Activated gamma-delta T cell treated with Interleukin-2 at 50 U/mL for 16 hours (primary cell): ENCODE data around the gene SORBS1.

ENCODE experiments used
- DNase-seq: peaks from one replicate; pipeline ENCODE4 v3.0.0-alpha.2; 2020

Gene SORBS1

GRCh38 chr10:95404864-95405263, 156.3 kb downstream of the SORBS1 start:
- DNase-seq: no peak

DNA sequence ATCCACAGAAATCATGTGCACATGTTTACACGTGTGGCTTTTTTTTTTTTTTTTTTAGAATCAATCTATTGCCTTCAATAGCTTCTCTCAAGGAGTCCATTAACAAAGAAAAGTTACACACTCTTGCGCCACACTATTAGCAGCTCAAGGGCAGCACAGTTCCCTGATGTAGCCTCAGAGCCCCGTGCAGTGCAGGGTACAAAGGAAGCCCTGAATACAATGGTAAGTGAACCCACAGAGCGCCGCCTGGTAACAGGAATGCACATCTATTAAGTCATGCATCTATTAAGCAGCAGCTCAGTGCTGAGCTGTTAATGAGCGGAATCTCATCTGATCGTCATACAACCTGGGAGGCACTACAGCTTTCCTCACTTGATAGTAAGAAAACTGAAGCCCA, 156.7 kb downstream of the SORBS1 start:
- DNase-seq: no peak

- no peak for DNase-seq
Measured at GRCh38 chr10:95403700-95404461, 157.3 kb downstream of the SORBS1 start.

DNA sequence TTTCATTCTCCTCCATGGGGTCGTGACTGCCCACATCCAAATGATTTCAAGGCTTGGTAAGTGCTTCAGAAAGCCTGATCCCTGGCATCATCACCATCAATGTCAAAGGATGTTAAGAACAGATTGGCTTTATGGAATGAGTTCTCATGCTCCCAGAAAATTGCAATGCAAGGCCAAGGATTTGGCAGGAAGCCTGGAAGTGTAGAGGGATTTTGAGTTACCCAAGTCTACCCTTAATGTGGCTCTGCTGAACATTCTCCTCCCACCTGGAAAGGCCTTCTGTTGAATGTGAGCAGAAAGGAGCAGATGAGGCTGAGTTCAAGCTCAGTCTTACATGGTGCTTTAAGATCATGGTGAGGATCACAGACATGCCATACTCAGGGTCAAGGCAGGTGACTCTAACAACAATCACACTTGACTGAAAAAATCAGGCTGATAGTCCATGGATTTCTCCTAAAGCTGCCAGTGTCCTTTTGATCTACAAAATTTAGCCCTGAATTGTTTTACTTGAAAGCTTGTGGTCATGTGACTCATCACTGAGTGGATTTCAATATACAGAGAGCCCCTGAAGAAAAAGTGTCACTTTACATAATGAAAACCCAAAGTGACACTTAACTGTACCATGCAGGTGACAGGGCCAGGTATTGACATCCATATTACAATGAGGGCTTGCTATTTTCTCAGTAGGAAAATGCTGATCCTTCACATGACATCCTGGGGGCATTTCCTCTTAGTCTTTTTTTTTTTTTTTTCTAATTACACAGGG, 159.3 kb downstream of the SORBS1 start:
- no peak for DNase-seq

DNA sequence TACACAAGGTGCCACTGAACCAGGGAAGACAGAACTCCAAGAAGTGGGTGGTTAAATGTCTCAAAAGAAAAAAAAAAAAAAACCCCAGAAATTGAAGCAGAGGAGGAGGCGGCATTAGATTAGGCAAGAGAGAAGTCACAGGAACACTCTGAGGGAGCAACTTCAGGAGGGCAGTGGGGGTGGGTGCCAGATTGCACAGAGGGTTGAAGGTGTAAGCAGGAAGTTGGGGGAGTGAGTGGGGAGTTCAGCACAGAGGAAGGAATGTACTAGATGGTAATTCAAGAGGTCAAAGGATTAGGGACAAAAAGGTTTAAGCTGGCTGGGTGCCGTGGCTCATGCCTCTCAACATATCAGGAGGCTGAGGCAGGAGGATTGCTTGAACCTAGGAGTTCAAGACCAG, 160.4 kb downstream of the SORBS1 start:
- no peak for DNase-seq

- no peak for DNase-seq
Measured at GRCh38 chr10:95399183-95399582, 162.0 kb downstream of the SORBS1 start.

DNA sequence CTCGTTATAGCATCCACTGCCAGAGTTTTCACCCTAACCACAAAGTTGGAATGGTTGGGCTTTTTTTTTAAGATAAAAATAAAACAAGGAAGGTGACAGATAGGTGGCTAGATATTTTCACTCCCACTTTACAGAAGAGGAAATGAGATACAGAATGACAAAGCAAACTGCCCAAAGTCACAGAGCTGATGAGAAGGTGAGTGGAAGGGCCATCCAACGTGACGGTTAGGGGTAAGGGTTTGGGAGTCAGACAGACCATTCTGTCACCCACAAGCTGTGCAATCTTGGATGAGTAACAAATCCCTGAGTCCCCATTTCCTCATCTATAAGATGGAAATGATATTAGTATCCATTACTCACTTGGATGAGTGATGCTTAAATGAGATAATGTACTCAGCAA, 163.4 kb downstream of the SORBS1 start:
- no peak for DNase-seq

DNA sequence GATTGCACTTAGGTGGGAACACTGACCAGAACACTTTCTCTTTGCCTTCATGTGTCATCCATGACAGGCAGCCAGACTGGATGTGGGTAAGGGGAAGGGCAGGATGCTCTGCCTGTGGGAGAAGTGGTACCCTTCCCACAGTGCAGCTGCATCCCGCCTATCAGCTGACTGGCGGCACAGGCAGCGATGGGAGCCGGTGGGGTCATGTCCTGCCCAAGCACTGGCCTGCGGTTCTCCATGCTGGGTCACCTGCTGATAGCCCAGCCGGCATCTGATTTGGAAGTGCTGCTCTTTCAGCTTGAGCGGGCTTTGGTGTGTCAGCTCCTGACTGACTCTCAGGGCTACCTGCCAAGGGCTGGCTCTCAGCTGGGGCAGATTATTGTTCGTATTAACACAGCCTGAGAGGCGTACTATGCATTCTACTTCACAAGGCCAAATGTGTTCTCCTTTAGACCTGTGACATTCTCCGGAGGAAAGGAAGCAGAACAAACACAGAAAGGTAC, 165.2 kb downstream of the SORBS1 start:
- DNase-seq: no peak

- no peak for DNase-seq
Measured at GRCh38 chr10:95394161-95394880, 166.8 kb downstream of the SORBS1 start.

DNA sequence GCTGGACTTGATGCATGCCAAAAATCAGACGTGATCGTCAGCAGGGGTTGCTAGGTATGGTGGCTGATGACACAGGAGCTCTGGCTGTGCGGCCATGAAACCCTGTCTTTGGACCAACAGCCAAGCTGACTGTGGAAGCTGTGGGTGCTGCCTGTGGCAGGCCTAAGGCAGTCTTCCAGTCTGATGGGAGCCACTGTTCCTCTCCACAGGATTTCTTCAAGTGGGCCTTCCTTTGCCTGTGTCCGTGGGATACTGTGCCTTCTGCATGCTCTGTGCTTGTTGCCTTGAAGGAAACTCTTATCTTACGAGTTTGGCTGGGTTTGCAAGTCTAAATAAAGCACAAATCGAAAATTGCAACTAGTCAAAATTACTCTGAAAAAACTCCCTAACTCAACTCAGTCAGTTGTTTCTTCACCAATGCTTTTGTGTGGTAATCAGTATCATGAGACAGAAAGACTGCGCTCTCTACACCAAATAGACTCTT, 168.4 kb downstream of the SORBS1 start:
- DNase-seq: no peak

DNA sequence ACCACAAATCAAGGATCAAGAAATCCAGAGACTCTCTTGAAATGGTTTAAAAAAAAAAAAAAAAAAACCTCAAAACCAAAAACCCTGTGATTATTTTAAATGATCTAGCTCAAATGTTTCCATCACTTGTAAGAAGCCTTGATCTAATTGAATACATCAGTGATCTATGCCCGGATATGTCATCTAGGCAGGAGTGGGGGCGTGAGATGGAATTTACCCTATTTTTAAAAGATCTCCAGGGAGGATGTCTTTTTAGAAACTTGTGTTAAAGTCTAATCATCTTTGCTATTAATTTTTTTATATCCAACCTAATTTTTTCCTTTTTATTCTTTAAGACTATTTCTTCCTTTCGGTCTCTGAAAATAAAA, 169.0 kb downstream of the SORBS1 start:
- no peak for DNase-seq

GRCh38 chr10:95391581-95392216, 169.5 kb downstream of the SORBS1 start:
- no peak for DNase-seq

DNA sequence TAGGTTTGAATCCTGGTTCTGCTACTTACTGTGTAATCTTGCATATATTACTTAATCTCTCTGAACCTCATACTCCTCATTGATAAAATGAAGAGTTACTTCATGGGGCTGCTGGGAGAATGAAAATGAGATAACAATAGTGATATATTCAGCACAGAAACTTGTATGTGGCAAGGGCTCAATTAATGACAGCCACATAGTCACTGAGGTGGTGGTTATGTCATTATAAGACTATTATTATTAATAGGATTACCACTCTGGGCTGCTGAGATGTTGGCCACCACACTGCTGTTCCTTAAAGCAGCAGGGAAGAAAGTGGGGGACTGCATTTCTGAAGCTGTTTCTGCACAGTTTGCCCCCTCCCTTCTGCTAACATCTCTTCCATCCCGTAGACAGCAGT, 170.0 kb downstream of the SORBS1 start:
- DNase-seq: no peak

DNA sequence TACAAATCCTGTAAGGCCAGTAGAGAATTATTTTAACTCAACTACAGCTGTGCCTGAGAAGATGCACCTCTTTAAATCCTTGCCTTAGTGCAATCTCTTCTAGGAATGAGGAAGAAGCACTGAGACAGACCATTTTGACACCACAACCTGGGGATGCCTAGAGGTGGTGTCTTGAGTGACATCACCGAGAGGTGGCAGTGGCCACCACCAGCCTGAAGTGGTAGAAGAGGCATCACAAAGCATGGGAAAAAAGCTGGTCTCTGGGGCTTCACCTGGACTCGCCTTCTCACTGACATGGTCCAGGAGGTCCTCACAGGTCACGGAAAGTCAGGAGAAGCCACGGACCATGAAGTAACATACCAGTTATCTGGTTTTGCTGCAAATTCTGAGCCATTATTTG, 171.2 kb downstream of the SORBS1 start:
- no peak for DNase-seq

DNA sequence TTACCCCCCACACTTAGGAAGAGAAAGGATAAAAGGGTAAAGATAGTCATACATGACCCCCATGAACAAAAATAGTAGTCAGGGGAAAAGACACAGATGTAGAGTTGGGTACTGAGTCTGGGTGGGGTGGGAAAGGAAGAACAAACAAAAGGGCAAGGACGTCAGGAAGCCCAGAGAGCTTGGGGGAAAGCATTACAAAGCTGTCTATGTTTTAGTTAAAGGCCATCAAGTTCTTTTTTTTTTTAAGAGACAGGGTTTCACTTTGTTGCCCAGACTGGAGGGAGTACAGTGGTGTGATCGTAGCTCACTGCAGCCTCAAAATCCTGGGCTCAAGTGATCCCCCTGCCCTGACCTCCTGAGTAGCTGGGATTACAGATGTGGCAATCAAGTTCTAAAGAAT, 172.0 kb downstream of the SORBS1 start:
- DNase-seq: no peak

DNA sequence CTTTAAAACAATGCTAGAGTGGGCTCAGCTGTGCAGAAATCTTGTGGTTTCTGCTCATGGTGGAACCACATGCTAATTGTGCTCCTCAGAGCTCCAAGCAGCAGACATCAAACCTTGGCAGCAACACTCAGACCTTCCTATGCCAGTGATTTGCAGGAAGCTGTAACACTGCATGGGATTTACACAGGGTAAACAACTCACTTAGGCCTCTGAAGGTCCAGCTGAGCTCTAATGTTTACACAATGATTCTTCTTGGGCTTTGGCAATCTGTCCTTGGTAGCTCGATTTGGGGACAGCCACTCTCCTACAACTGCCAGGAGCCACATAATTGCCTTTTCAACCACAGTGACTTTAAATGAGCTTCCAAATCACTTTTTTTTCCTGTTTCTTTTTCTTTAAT, 172.6 kb downstream of the SORBS1 start:
- no peak for DNase-seq

DNA sequence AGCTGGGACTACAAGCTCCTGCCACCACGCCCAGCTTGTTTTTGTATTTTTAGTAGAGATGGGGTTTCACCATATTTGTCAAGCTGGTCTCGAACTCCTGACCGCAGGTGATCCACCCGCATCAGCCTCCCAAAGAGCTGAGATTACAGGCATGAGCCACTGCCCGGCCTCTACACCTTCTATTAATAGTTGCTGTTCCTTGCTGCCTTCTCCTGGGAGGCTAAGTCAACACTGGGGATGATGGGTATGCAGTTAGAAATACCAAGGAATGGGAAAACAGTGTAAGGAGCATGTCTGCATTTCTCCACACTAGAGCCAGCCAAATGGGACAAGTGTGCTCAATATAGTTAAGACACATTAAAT, 173.1 kb downstream of the SORBS1 start:
- DNase-seq: no peak

- DNase-seq: no peak
Measured at GRCh38 chr10:95384011-95384704, 177.0 kb downstream of the SORBS1 start.

DNA sequence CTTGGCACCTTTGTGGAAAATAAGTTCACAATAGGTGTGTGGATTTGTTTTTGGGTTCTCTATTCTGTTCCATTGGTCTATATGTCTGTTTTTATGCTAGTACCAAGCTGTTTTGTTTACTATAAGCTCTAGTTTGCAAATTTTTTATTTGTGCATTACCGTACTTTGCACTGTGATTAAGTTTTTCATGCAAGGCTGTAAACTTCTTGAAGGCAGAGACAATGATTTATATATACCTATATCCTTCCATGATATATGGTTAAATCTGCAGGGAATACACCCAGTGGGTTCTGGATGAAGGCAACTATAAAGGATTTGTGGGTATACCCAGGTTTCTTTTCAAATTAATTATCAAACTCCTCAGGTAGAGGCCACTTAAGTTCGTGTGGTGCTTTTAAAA, 178.6 kb downstream of the SORBS1 start:
- DNase-seq: no peak

DNA sequence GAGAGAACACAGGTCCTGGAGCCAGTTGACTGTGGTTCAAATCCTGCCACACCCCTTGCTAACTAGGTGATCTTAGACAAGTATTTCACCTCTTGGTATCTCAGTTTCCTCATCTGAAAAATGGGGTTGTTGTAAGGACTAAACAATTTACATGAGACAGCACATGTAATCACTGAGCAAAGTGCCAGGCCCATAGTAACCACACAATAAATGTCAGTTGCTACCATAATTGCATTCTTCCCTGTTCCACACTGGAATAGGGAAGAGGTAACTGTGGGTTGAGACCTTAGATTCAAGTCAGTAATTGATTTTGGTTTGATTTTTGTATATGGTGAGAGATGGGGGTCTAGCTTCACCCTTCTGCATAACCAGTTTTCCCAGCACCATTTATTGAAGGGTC, 179.0 kb downstream of the SORBS1 start:
- no peak for DNase-seq

GRCh38 chr10:95377950-95378349, 183.2 kb downstream of the SORBS1 start:
- no peak for DNase-seq

DNA sequence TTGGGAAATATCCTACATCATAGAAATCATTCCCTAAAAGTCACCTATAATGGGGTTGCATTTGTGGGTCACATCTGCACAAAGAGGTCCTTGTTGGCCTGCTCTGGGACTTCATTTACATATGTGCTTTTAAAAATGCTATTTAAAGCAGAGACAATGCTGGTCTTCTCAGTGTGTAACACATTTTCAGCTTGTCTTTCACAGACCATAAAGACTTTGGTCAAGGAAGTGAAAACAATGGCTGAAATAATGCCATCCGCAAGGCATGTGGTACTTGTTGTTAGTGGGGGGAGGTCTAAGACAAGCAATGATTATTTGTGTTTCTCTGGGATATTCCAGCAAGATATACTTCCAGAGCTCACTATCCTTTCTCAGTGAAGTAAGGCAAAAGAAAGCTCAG, 185.8 kb downstream of the SORBS1 start:
- no peak for DNase-seq
